ENCODE data around the gene NOX3. TPM values are rescaled to one million over a fixed set of nuclear protein-coding genes. Genes with fewer than 3 reads are reported as not detected.

The NOX3 gene
- total and polyA plus RNA-seq, 2 donors (not counting 1 experiment from before 2014, with no cell fraction given), result not detected

GRCh38 chr6:155378724-155379123, 76.9 kb downstream of the NOX3 start:
- Mint-ChIP-seq H3K4me1 (peaks cover 3% of the 10 kb centered on the region), H3K27ac (no peak overlapping the region), H3K4me3 (no peak overlapping the region), H3K9me3 (ENCODE audit: insufficient read depth) (no peaks in the 10 kb centered on the region), H3K27me3 (no peaks in the 10 kb centered on the region)
- intact Hi-C loops (cut with micrococcal nuclease), result no loop called here
- Histone ChIP-seq H3K4me3 (ENCODE audit: control extremely low read depth in 1 of 5, extremely low read depth in 1 of 5, insufficient read depth in 1 of 5, low read depth in 2 of 5, low read length in 4 of 5) (no peak overlapping the region), H2AFZ (ENCODE audit: insufficient read depth, low read depth, low read length, poor library complexity, severe bottlenecking) (no peak overlapping the region), H3K9ac (ENCODE audit: low read length) (no peak overlapping the region), H3K4me2 (replicated peaks; ENCODE audit: low read depth, low read length, poor library complexity, severe bottlenecking) (no peak overlapping the region), H3K9me3 (ENCODE audit: control extremely low read depth in 1 of 3, control insufficient read depth in 2 of 3, insufficient read depth in 1 of 3, low read length in 2 of 3) (peaks cover 0 to 6% (median 0%) of the 10 kb centered on the region in 3 donors), H3K4me1 (ENCODE audit: control insufficient read depth in 2 of 2, insufficient read depth in 2 of 2, low read length in 2 of 2) (no peaks in the 10 kb centered on the region), H3K79me2 (ENCODE audit: control insufficient read depth, insufficient read depth, low read length) (no peaks in the 10 kb centered on the region), H3K27me3 (replicated peaks in 1 of 4; ENCODE audit: control extremely low read depth in 1 of 4, control insufficient read depth in 3 of 4, insufficient read depth in 4 of 4, low read length in 3 of 4) (no peaks in the 10 kb centered on the region), H3K36me3 (replicated peaks in 1 of 2; ENCODE audit: control extremely low read depth in 1 of 2, control insufficient read depth in 1 of 2, extremely low read depth in 1 of 2, insufficient read depth in 2 of 2, low read length in 1 of 2) (no peaks in the 10 kb centered on the region), H3K27ac (ENCODE audit: low read length in 2 of 2) (no peak overlapping the region), H4K20me1 (ENCODE audit: control insufficient read depth, insufficient read depth, low read length, poor library complexity, severe bottlenecking) (no peaks in the 10 kb centered on the region)
- CTCF ChIA-PET, result no interaction called here
- POLR2A ChIA-PET, result no interaction called here
- no peak for TF ChIP-seq EZH2 (IDR thresholded peaks at IDR 0.05; ENCODE audit: borderline replicate concordance, insufficient read depth, low read depth, low read length, poor library complexity, severe bottlenecking)
- TF ChIP-seq, protein P1, sequence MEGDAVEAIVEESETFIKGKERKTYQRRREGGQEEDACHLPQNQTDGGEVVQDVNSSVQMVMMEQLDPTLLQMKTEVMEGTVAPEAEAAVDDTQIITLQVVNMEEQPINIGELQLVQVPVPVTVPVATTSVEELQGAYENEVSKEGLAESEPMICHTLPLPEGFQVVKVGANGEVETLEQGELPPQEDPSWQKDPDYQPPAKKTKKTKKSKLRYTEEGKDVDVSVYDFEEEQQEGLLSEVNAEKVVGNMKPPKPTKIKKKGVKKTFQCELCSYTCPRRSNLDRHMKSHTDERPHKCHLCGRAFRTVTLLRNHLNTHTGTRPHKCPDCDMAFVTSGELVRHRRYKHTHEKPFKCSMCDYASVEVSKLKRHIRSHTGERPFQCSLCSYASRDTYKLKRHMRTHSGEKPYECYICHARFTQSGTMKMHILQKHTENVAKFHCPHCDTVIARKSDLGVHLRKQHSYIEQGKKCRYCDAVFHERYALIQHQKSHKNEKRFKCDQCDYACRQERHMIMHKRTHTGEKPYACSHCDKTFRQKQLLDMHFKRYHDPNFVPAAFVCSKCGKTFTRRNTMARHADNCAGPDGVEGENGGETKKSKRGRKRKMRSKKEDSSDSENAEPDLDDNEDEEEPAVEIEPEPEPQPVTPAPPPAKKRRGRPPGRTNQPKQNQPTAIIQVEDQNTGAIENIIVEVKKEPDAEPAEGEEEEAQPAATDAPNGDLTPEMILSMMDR (IDR thresholded peaks at IDR 0.05), result no peak
- no peak for DNase-seq
- 77% methylated on average over 2 of the region's 3 CpGs for WGBS (ENCODE audit: insufficient coverage)
- no peak for ATAC-seq (ENCODE audit: low read depth)

DNA sequence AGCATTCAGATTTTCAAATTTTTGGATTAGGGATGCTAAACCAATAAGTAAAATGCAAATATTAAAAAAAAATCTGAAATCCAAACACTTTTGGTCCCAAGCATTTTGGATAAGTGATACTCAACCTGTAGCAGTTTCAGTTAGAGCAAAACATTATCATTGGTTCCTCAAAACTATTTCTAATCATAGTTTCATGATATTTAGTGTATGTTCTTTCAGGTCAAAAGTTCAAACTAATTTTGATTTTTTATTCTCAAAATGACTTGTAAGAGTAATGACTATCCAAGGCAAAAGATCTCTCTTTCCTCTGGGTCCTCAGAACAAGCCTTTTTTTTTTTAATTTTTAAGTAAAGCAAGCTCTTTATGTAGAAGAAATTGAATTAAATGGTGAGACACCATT, 77.4 kb downstream of the NOX3 start:
- H3K27ac ChIP-seq (ENCODE audit: low read length in 2 of 2), result no peak overlapping the region
- DNase-seq (no peak), ATAC-seq (ENCODE audit: low read depth) (no peak)
- no peaks in the 10 kb centered on the region for H3K36me3 ChIP-seq (replicated peaks in 1 of 2; ENCODE audit: control extremely low read depth in 1 of 2, control insufficient read depth in 1 of 2, extremely low read depth in 1 of 2, insufficient read depth in 2 of 2, low read length in 1 of 2)
- POLR2A ChIA-PET, result no interaction called here
- Mint-ChIP-seq H3K9me3 (ENCODE audit: insufficient read depth) (no peaks in the 10 kb centered on the region), H3K27ac (no peak overlapping the region), H3K27me3 (no peaks in the 10 kb centered on the region), H3K4me3 (no peak overlapping the region), H3K4me1 (peaks cover 3% of the 10 kb centered on the region)
- H2AFZ ChIP-seq (ENCODE audit: insufficient read depth, low read depth, low read length, poor library complexity, severe bottlenecking), result no peak overlapping the region
- no peaks in the 10 kb centered on the region for H4K20me1 ChIP-seq (ENCODE audit: control insufficient read depth, insufficient read depth, low read length, poor library complexity, severe bottlenecking)
- intact Hi-C loops (cut with micrococcal nuclease), result no loop called here
- no peaks in the 10 kb centered on the region for H3K27me3 ChIP-seq (replicated peaks in 1 of 4; ENCODE audit: control extremely low read depth in 1 of 4, control insufficient read depth in 3 of 4, insufficient read depth in 4 of 4, low read length in 3 of 4)
- no peaks in the 10 kb centered on the region for H3K4me1 ChIP-seq (ENCODE audit: control insufficient read depth in 2 of 2, insufficient read depth in 2 of 2, low read length in 2 of 2)
- H3K79me2 ChIP-seq (ENCODE audit: control insufficient read depth, insufficient read depth, low read length), result no peaks in the 10 kb centered on the region
- no peak overlapping the region for H3K9ac ChIP-seq (ENCODE audit: low read length)
- H3K9me3 ChIP-seq (ENCODE audit: control extremely low read depth in 1 of 3, control insufficient read depth in 2 of 3, insufficient read depth in 1 of 3, low read length in 2 of 3), result peaks cover 0 to 6% (median 0%) of the 10 kb centered on the region in 3 donors
- no peak overlapping the region for H3K4me3 ChIP-seq (ENCODE audit: control extremely low read depth in 1 of 5, extremely low read depth in 1 of 5, insufficient read depth in 1 of 5, low read depth in 2 of 5, low read length in 4 of 5)
- H3K4me2 ChIP-seq (replicated peaks; ENCODE audit: low read depth, low read length, poor library complexity, severe bottlenecking), result no peak overlapping the region
- no peak for TF ChIP-seq EZH2 (IDR thresholded peaks at IDR 0.05; ENCODE audit: borderline replicate concordance, insufficient read depth, low read depth, low read length, poor library complexity, severe bottlenecking)
- TF ChIP-seq, protein P1 (IDR thresholded peaks at IDR 0.05), result no peak
- CTCF ChIA-PET, result no interaction called here

All from B cell (primary cell).